Neutrophil (primary cell): ENCODE data around the gene TYRO3.

Source experiments
- H3K27ac ChIP-seq: fragments of 200-600 bp; sonication (generic); 2 replicates; pipeline ENCODE4 v1.5.1; 2016; ENCODE audit warnings: mild to moderate bottlenecking, moderate library complexity
- H3K27me3 ChIP-seq: fragments of 200-600 bp; sonication (generic); 2 replicates; pipeline ENCODE4 v1.6.0; 2016; ENCODE audit warnings: mild to moderate bottlenecking
- H3K36me3 ChIP-seq: fragments of 200-600 bp; sonication (generic); 2 replicates; pipeline ENCODE4 v1.5.1; 2017
- H3K4me1 ChIP-seq, 2 experiments: fragments of 200-600 bp in 1 of 2; sonication (generic) in 1 of 2; 1 replicate in 1 of 2; 2 replicates in 1 of 2; pipeline versions ENCODE4 v1.5.1 to v1.6.1; 2013 to 2016; ENCODE audit warnings: low read depth in 1 of 2, low read length in 1 of 2, mild to moderate bottlenecking in 1 of 2, moderate library complexity in 1 of 2; ENCODE audit not compliant: control insufficient read depth in 1 of 2, insufficient read depth in 1 of 2
- H3K4me3 ChIP-seq, 2 experiments: fragments of 200-600 bp in 1 of 2; sonication (generic) in 1 of 2; 1 replicate in 1 of 2; 2 replicates in 1 of 2; pipeline ENCODE4 v1.5.1; 2013 to 2016; ENCODE audit warnings: low read depth in 1 of 2, low read length in 1 of 2, mild to moderate bottlenecking in 1 of 2, moderate library complexity in 1 of 2
- H3K9me3 ChIP-seq: fragments of 200-600 bp; sonication (generic); 2 replicates; pipeline ENCODE4 v1.5.1; 2016
- TF ChIP-seq, protein P1 (sequence below): fragments of 200-600 bp; sonication (generic); IDR thresholded peaks from 2 replicates; pipeline ENCODE4 v1.5.1; 2016; ENCODE audit warnings: antibody characterized with exemption

Gene TYRO3

DNA sequence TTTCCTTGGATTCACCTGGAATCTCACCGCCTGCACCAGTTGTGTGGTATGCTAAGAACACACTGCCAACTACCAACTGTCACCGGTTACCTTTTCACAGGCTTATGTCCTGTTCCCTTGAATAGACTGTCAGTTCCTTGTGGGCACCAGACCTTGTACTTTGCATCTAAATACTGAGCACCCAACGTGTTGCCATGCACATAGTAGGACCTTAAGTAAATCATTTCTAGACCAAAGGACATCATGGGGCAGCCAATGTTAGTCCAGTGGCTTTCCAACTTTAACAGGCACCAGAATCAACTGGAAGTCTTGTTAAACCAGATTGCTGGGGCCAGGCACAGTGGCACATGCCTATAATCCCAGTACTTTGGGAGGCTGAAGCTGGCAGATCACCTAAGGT, 13.8 kb upstream of the TYRO3 start:
- TF ChIP-seq, protein P1, sequence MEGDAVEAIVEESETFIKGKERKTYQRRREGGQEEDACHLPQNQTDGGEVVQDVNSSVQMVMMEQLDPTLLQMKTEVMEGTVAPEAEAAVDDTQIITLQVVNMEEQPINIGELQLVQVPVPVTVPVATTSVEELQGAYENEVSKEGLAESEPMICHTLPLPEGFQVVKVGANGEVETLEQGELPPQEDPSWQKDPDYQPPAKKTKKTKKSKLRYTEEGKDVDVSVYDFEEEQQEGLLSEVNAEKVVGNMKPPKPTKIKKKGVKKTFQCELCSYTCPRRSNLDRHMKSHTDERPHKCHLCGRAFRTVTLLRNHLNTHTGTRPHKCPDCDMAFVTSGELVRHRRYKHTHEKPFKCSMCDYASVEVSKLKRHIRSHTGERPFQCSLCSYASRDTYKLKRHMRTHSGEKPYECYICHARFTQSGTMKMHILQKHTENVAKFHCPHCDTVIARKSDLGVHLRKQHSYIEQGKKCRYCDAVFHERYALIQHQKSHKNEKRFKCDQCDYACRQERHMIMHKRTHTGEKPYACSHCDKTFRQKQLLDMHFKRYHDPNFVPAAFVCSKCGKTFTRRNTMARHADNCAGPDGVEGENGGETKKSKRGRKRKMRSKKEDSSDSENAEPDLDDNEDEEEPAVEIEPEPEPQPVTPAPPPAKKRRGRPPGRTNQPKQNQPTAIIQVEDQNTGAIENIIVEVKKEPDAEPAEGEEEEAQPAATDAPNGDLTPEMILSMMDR = no peak
- H3K27me3 ChIP-seq = peaks cover 7% of the 10 kb centered on the region

DNA sequence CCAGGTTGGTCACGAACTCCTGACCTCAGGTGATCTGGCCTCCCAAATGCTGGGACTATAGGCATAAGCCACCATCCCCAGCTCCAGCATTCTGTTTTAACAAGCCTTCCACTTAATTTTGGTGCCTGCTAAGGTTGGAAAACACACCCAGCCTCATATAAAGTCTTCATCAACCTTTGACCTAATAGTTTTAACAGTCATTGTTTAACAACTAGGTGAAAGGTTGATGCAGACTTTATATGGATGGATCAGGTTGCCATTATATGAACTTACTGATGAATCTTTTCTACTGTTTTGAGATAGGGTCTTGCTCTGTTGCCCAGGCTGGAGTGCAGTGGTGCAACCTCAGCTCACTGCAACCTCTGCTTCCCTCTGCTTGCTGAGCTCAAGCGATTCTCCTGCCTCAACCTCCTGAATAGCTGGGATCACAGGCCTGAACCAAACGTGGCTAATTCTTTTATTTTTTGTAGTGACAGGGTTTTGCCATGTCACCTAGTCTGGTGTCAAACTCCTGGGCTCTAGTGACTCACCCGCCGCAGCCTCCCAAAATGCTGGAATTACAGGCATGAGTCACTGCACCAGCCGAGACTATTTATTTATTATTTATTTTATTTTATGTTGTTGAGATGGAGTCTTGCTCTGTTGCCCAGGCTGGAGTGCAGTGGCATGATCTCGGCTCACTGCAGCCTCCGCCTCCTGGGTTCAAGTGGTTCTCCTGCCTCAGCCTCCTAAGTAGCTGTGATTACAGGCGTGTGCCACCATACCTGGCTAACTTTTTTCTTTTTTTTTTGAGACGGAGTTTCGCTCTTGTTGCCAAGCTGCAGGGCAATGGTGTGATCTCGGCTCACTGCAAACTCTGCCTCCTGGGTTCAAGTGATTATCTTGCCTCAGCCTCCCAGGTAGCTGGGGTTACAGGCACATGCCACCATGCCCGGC, 11.9 kb upstream of the TYRO3 start:
- H3K27me3 ChIP-seq = peaks cover 7% of the 10 kb centered on the region
- no peaks in the 10 kb centered on the region for H3K36me3 ChIP-seq
- peaks cover 11 to 12% of the 10 kb centered on the region in 2 experiments for H3K4me1 ChIP-seq
- no peak overlapping the region for H3K4me3 ChIP-seq
- no peaks in the 10 kb centered on the region for H3K9me3 ChIP-seq
- H3K27ac ChIP-seq = no peak overlapping the region
- TF ChIP-seq, protein P1 = no peak

More for the DNA sequence above, 13.8 kb upstream of the TYRO3 start:
- Histone ChIP-seq H3K36me3 (no peaks in the 10 kb centered on the region), H3K4me1 (peaks cover 11 to 12% of the 10 kb centered on the region in 2 experiments), H3K9me3 (no peaks in the 10 kb centered on the region), H3K4me3 (no peak overlapping the region), H3K27ac (no peak overlapping the region)

DNA sequence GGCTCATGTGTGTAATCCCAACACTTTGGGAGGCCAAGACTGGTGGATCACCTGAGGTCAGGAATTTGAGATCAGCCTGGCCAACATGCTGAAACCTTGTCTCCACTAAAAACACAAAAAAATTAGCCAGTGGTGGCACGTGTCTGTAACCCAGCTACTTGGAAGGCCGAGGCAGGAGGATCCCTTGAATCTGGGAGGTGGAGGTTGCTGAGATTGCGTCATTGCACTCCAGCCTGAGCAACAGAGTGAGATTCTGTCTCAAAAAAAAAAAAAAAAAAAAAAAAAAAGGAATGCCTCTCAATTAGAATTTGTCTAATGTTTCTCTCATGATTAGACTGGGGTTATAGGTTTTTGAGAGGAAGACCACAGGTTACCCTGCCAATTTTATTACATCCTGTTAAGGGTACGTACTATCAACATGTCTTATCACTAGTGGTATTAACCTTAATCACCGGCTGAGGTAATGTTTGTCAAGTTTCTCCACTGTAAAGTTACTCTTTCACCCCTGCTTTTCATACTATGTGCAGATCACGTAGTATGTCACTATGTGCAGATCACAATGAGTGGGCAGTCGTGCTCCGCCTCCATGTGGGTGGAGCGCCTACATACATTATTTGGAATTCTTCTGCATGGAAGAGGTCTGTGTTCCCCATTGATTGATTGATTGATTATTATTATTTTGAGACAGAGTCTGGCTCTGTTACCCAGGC, 8.8 kb upstream of the TYRO3 start:
- peaks cover 18% of the 10 kb centered on the region for H3K27me3 ChIP-seq
- TF ChIP-seq, protein P1 = no peak
- no peak overlapping the region for H3K4me3 ChIP-seq
- no peaks in the 10 kb centered on the region for H3K9me3 ChIP-seq
- H3K36me3 ChIP-seq = no peaks in the 10 kb centered on the region
- H3K4me1 ChIP-seq = no peaks in the 10 kb centered on the region
- no peak overlapping the region for H3K27ac ChIP-seq

DNA sequence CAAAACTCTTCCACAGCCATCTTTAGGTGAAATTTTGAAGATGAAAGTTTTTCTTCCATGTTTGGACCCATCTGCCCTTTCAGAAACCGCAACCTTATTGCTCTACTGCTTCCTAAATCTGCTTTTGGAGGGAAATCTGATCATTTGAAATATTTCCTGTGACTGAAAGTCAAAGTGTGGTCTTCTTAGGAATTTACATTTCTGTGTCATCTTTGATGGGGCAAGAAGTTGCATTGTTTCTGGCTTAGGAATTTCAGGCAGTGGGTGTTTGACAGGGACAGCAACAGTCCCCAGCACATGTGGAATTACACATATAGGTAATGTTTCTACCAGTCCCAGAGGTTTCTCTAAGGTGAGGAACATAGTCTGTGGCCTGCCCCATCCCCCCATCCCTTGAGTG, 5.3 kb upstream of the TYRO3 start:
- no peaks in the 10 kb centered on the region for H3K9me3 ChIP-seq
- no peak overlapping the region for H3K27ac ChIP-seq
- TF ChIP-seq, protein P1 = no peak
- peaks cover 33% of the 10 kb centered on the region for H3K27me3 ChIP-seq
- H3K4me1 ChIP-seq = peaks cover 2 to 10% of the 10 kb centered on the region in 2 experiments
- no peak overlapping the region for H3K4me3 ChIP-seq
- no peaks in the 10 kb centered on the region for H3K36me3 ChIP-seq

DNA sequence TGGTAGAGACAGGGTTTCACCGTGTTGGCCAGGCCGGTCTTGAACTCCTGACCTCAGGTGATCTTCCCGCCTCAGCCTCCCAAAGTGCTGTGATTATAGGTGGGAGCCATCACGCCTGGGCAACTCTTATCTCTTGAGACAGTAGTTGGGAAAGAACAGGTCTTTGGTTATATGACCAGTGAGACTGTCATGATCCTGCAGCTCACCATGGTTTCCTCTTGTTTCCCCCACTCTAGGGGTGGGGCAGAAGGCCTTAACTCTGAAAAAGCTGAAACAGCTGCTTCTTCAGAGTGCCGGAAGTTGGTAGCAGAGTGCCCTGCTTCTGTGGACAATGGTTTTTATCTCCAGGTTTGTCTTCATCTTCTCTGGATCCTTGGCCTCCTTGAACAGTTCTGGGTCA, 4.7 kb upstream of the TYRO3 start:
- H3K36me3 ChIP-seq = no peaks in the 10 kb centered on the region
- no peak overlapping the region for H3K4me3 ChIP-seq
- H3K4me1 ChIP-seq = peaks cover 3 to 12% of the 10 kb centered on the region in 2 experiments
- H3K27me3 ChIP-seq = peaks cover 39% of the 10 kb centered on the region
- no peaks in the 10 kb centered on the region for H3K9me3 ChIP-seq
- TF ChIP-seq, protein P1 = no peak
- H3K27ac ChIP-seq = no peak overlapping the region
